AG09309 (cell line): ENCODE measurements around the gene ZNF792.

ENCODE experiments used
- DNase-seq: peaks from one replicate; pipeline ENCODE4 v3.0.0-alpha.2; 2010; ENCODE audit warnings: low read depth
- H3K4me3 ChIP-seq: 2 replicates; pipeline ENCODE4 v1.5.1; 2011; ENCODE audit warnings: mild to moderate bottlenecking, low read depth, low read length, moderate library complexity; ENCODE audit not compliant: control insufficient read depth
- TF ChIP-seq, protein P1 (sequence below): IDR thresholded peaks from 2 replicates; pipeline ENCODE4 v1.5.1; 2011; ENCODE audit warnings: mild to moderate bottlenecking, low read depth, low read length, inconsistent platforms; ENCODE audit not compliant: insufficient read depth, control insufficient read depth; ENCODE audit errors: missing control alignments

Gene ZNF792

DNA sequence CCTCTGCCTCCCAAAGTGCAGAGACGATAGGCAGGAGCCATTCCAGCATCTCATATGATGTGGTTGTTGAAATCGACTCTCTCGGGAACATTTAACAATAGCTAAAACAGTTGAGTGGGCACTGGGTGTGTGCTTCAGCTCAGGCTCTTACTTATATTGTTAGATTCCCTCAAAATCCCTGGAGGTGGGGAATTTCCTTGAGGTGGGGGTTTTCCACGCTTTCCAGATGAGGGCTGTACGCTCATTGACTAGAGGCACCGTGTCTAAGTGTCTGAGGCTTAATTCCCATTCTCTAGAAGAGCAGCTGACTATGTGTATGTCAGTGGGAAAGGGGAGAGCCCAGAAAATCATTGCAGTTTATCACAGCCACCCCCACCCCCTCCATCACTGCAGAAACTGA lies 25.3 kb upstream of the ZNF792 start:
- TF ChIP-seq, protein P1, sequence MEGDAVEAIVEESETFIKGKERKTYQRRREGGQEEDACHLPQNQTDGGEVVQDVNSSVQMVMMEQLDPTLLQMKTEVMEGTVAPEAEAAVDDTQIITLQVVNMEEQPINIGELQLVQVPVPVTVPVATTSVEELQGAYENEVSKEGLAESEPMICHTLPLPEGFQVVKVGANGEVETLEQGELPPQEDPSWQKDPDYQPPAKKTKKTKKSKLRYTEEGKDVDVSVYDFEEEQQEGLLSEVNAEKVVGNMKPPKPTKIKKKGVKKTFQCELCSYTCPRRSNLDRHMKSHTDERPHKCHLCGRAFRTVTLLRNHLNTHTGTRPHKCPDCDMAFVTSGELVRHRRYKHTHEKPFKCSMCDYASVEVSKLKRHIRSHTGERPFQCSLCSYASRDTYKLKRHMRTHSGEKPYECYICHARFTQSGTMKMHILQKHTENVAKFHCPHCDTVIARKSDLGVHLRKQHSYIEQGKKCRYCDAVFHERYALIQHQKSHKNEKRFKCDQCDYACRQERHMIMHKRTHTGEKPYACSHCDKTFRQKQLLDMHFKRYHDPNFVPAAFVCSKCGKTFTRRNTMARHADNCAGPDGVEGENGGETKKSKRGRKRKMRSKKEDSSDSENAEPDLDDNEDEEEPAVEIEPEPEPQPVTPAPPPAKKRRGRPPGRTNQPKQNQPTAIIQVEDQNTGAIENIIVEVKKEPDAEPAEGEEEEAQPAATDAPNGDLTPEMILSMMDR, result no peak
- DNase-seq, result no peak
- H3K4me3 ChIP-seq, result no peak overlapping the region

DNA sequence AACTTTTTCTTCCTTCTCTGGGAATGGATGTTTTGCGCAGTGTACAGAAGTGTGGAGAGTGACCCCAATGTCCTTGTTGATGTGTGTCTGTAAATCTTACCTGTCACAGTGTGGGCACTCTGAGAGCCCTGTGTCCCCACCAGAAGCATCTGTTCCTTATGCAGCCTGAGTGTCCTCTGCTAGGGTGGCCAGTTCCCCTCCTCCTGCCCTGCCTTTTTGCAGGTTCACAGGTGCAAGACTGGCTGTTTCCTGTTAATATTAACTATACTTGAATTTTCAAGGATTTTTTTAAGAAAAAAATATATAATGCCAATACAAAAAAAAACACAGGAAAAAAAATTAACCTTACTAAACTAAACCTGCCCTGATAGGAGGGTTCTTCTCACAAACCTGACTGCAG lies 24.1 kb upstream of the ZNF792 start:
- no peak for DNase-seq
- TF ChIP-seq, protein P1, result no peak
- no peak overlapping the region for H3K4me3 ChIP-seq

DNA sequence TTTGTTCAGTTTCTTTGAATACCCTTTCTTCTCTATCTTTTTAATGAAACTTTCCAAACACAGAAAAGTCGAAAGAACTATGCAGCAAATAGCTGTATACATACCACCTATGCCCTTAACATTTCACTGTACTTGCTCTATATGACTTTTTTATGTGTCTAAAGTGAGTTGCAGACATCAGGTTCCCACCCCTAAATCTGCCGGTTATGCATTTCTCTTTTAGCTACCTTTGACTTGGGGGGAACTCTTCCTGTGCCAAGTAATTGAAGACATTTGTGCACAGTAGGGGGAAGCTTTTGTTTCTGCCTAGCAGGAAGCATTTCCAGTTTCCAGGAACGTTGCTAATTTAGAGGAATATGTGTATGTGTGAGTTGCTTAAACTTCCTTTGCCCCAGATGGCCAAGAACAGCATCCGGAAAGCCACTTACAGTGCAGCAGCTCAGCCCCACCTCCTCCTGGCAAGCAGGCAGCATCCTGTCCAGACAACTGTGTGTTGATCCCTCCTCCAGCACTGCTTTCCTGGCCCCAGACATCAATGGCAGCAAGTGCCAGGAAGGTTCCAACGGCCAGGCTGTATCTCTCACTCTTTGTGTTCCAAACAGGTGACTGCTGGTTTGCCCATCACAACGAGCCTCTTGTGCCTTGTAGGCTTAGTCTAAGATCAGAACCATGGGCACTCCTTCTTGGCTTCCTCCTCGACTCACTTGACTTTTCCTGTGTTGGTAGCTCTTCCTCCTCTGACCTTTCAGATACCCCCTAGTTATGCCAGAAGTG lies 21.4 kb upstream of the ZNF792 start:
- H3K4me3 ChIP-seq, result no peak overlapping the region
- DNase-seq, result no peak
- TF ChIP-seq, protein P1, result no peak

DNA sequence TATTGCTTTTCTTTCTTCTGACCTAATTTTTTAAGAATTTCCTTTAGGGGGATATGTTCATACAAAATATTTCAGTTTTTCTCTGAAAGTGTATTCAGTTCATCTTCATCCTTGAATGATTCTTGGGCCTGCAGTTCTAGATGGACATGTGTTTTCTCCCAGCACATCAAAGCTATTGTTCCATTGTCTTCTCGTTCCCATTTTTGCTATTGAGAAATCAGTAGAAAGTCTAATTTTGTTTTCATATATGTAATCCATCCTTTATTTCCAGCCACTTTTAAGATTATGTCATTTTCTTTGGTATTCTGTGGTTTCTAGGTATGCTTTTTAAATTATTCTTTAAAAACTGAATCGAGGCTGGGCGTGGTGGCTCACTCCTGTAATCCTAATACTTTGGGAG lies 20.3 kb upstream of the ZNF792 start:
- no peak overlapping the region for H3K4me3 ChIP-seq
- TF ChIP-seq, protein P1, result no peak

DNA sequence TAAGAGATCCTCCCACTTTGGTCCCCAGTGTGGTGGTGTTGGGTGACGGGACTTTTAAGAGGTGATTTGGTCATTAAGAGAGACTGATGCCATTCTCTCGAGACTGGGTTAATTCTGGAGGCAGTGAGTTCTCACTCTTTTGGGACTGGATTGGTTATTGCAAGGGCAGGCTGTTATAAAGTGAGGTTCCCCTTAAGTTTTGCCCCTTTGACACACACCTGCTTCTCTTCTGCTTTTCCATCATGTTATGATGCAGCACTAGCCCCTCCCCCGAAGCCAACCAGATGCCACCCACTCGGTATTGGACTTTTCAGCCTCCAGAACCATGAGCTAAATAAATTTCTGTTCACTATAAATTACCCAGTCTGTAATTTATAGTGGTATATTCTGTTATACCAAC lies 19.8 kb upstream of the ZNF792 start:
- H3K4me3 ChIP-seq, result no peak overlapping the region
- no peak for DNase-seq
- TF ChIP-seq, protein P1, result no peak

More for the DNA sequence above, 20.3 kb upstream of the ZNF792 start:
- DNase-seq, result no peak

DNA sequence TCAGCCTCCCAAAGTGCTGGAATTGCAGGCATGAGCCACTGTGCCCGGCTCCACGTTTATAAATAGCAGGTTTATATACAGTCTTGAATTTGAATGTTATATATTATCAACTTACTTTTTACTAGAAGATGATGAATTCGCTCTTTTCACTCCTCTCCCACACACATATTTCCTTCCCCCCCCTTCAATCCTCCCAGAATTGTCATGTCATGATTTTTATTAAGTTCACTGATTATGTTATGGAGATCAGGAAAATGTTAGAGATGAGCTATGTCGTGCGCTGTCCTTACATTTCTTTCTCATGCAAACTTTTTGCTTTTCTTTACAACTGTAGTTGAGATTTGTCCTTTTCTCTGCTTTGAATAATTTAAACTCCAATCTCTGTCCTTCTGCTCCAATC lies 18.2 kb upstream of the ZNF792 start:
- TF ChIP-seq, protein P1, result no peak
- no peak overlapping the region for H3K4me3 ChIP-seq
- DNase-seq, result no peak
